Measurements from ENCODE around the gene GAA.
"Not testable (repeated sequence)": the region's sequence is repeated elsewhere in the genome, so short reads cannot be mapped to it uniquely, and the experiment has no call there.

The GAA gene

DNA sequence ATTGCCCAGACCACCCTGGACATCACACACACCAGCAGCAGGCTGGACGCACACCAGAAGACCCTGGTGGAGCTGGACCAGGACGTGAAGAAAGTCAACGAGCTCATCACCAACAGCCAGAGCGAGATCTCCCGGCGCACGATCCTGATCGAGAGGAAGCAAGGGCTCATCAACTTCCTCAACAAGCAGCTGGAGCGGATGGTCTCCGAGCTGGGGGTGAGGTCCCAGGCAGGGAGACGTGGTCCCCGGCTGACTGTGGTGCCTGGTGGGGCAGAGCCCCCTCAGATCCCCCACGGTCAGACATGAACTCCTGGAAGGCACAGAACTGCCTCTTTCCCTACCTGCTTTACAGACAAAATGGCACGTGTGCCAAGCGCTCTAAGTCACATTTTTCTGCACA is 16.6 kb upstream of the GAA start:
- DNase-seq = no peak

- no peak for DNase-seq
Measured at GRCh38 chr17:80086081-80086480, 15.3 kb upstream of the GAA start.

GRCh38 chr17:80086616-80087015 is 14.8 kb upstream of the GAA start:
- no peak for DNase-seq

GRCh38 chr17:80087346-80088265 is 13.8 kb upstream of the GAA start:
- no peak for DNase-seq

- DNase-seq = no peak
Measured at GRCh38 chr17:80089762-80090161, 11.6 kb upstream of the GAA start.

DNA sequence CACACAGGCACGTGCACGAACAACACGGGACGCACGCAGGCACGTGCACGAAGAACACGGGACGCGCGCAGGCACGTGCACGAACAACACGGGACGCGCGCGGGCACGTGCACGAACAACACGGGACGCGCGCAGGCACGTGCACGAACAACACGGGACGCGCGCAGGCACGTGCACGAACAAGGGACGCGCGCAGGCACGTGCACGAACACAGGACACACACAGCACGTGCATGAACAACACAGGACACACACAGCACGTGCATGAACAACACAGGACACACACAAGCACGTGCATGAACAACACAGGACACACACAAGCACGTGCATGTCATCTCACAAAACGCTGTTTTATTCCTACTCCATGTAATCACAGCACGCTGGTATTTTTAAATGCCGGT is 11.2 kb upstream of the GAA start:
- DNase-seq = not testable (repeated sequence)

GRCh38 chr17:80091376-80091775 is 10.0 kb upstream of the GAA start:
- DNase-seq = no peak

GRCh38 chr17:80092959-80093358 is 8.4 kb upstream of the GAA start:
- DNase-seq = no peak

GRCh38 chr17:80095038-80095843 is 6.1 kb upstream of the GAA start:
- no peak for DNase-seq

DNA sequence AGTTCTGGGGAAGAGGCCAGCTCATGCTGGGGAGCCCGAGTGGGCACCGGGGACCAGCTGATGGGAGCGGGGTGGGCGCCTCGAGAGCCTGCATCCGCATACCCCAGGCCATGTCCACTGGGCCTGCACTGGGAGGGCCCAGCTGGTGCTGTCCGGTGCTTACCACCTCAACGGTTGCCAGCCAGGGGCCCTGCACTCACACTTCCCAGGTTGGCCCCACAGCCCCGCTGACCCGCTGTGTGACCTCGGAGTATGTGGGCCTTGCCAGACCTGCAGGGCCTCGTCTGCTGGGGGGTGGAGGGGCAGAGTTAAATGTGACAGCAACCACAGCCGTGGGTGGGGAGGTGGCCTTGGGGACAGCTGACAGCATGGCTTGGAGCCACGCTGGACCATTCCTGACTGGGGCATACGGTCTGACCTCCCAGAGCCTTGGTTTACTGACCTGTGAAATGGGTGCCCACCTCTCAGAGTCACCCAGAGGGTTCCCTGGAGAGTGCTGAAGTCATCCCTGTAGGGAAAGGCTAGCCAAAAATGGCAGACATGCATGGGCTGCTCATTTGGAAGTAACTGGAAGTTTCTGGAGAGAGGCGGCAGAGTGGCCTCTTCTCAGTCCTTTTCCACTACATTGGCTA is 5.4 kb upstream of the GAA start:
- DNase-seq = no peak

- DNase-seq = no peak
Measured at GRCh38 chr17:80096561-80097021, 4.8 kb upstream of the GAA start.

- DNase-seq = no peak
Measured at GRCh38 chr17:80097127-80097621, 4.2 kb upstream of the GAA start.

DNA sequence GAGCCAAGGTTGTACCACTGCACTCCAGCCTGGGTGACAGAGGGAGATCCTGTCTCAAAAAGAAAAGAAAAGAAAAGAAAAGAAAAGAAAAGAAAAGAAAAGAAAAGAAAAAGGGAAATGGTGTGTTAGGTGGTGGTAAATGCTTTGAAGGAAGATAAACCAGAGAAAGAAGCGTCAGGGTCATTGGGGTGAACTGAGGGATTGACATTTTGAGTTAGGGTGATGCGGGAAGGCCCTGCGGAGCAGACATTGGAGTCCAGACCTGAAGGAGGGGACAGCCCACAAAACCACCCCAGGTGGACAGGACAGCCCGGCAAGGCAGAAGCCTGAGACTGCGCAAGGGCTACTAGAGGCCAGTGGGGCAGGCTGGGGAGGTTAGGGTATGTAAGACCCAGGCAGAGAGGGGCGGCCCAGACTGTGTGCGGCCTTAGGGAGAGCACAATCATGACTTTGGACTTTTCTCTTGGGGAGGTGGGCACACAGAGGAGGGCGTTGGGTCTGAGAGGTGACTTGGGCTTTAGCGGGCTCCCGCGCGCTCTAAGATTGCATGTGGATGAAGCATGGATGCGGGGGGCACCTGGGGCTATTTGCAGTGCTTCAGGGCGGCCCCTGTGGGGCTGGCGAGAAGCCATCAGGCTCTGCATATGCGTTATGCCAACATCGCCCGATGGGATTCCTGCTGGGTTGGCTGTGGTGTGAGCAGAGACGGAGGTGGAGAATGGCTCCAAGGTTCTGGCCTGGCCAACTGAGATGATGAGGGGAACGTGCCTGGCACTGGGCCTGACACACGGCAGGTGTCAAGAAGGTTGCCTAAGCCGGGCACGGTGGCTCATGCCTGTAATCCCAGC is 3.3 kb upstream of the GAA start:
- DNase-seq = no peak

DNA sequence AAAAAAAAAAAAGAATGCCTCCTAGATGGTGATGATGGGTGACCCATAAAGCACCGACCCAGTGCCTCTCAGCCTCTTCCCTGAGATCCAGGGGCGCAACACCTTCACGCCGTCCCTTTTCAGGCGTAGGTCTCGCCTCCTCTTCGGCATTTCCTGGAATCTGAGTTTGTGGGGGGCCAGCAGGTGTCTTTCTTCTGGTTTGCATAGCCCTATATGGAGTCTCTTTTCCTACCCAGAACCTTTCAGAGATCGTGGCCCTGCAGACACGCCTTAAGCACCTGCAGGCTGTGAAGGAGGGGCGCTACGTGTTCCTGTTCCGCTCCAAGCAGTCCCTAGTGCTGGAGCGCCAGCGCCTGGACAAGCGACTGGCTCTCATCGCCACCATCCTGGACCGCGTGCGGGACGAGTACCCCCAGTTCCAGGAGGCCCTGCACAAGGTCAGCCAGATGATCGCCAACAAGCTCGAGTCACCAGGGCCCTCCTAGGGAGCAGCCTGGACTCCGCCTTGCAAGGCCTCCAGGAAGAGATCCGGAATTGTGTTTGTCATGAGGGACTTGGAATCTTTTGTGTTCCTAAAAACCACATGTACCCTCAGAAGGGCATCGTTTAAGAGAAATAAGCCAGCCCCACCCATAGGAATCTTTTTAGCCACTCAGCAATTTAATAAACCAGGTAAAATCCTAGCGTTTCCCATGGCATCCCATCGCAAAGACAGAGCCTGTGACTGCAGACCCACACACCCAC is 1.9 kb upstream of the GAA start:
- no peak for DNase-seq

DNA sequence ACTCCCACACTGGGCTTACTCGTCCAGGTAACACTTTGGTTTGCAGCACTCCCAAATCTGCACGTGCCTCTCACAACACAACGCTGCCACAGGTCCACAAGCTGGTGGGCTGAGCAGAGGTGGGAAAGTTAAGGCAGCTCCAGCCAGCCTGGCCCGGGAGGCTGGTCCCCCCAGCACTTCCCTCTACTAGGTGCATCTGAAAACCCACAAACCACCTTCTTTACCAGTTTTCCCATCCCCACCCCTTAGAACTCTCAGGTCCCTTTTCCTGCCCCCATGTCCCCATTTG is 1.4 kb upstream of the GAA start:
- DNase-seq = no peak

DNA sequence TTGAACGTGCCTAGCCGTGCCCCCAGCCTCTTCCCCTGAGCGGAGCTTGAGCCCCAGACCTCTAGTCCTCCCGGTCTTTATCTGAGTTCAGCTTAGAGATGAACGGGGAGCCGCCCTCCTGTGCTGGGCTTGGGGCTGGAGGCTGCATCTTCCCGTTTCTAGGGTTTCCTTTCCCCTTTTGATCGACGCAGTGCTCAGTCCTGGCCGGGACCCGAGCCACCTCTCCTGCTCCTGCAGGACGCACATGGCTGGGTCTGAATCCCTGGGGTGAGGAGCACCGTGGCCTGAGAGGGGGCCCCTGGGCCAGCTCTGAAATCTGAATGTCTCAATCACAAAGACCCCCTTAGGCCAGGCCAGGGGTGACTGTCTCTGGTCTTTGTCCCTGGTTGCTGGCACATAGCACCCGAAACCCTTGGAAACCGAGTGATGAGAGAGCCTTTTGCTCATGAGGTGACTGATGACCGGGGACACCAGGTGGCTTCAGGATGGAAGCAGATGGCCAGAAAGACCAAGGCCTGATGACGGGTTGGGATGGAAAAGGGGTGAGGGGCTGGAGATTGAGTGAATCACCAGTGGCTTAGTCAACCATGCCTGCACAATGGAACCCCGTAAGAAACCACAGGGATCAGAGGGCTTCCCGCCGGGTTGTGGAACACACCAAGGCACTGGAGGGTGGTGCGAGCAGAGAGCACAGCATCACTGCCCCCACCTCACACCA is 724 bp downstream of the GAA start:
- DNase-seq = no peak

DNA sequence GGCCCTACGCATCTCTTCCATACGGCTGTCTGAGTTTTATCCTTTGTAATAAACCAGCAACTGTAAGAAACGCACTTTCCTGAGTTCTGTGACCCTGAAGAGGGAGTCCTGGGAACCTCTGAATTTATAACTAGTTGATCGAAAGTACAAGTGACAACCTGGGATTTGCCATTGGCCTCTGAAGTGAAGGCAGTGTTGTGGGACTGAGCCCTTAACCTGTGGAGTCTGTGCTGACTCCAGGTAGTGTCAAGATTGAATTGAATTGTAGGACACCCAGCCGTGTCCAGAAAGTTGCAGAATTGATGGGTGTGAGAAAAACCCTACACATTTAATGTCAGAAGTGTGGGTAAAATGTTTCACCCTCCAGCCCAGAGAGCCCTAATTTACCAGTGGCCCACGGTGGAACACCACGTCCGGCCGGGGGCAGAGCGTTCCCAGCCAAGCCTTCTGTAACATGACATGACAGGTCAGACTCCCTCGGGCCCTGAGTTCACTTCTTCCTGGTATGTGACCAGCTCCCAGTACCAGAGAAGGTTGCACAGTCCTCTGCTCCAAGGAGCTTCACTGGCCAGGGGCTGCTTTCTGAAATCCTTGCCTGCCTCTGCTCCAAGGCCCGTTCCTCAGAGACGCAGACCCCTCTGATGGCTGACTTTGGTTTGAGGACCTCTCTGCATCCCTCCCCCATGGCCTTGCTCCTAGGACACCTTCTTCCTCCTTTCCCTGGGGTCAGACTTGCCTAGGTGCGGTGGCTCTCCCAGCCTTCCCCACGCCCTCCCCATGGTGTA is 1.5 kb downstream of the GAA start:
- DNase-seq = no peak

GRCh38 chr17:80103449-80104085 is 2.2 kb downstream of the GAA start:
- no peak for DNase-seq

DNA sequence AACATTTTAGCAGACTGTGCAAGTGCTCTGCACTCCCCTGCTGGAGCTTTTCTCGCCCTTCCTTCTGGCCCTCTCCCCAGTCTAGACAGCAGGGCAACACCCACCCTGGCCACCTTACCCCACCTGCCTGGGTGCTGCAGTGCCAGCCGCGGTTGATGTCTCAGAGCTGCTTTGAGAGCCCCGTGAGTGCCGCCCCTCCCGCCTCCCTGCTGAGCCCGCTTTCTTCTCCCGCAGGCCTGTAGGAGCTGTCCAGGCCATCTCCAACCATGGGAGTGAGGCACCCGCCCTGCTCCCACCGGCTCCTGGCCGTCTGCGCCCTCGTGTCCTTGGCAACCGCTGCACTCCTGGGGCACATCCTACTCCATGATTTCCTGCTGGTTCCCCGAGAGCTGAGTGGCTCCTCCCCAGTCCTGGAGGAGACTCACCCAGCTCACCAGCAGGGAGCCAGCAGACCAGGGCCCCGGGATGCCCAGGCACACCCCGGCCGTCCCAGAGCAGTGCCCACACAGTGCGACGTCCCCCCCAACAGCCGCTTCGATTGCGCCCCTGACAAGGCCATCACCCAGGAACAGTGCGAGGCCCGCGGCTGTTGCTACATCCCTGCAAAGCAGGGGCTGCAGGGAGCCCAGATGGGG is 3.1 kb downstream of the GAA start:
- no peak for DNase-seq
